GM21717 (cell line): Measurements from ENCODE around the gene DEDD2.

Experiments
- ATAC-seq: cut with Tn5 transposase; IDR thresholded peaks from one replicate; pipeline ENCODE4 v1.9.1; 2021; ENCODE audit warnings: mild to moderate bottlenecking, moderate library complexity; ENCODE audit not compliant: unreplicated experiment

The DEDD2 gene

GRCh38 chr19:42200116-42200715, 17.3 kb downstream of the DEDD2 start:
- no peak for ATAC-seq

- ATAC-seq, result peak; percentile 33
These were observed 17.9 kb downstream of the DEDD2 start for GRCh38 chr19:42199440-42200115.

GRCh38 chr19:42198676-42199439, 18.6 kb downstream of the DEDD2 start:
- peak; percentile 40 for ATAC-seq

- no peak for ATAC-seq
These were observed 20.1 kb downstream of the DEDD2 start for GRCh38 chr19:42197375-42197817.

- ATAC-seq, result no peak
These were observed 21.2 kb downstream of the DEDD2 start for GRCh38 chr19:42196011-42197001.

GRCh38 chr19:42193706-42194105, 23.8 kb downstream of the DEDD2 start:
- ATAC-seq, result no peak

- ATAC-seq, result no peak
These were observed 24.2 kb downstream of the DEDD2 start for GRCh38 chr19:42193294-42193693.

GRCh38 chr19:42191855-42192254, 25.6 kb downstream of the DEDD2 start:
- ATAC-seq, result no peak

GRCh38 chr19:42191330-42191729, 26.1 kb downstream of the DEDD2 start:
- no peak for ATAC-seq

- no peak for ATAC-seq
These were observed 28.3 kb downstream of the DEDD2 start for GRCh38 chr19:42189133-42189532.

- ATAC-seq, result no peak
These were observed 28.8 kb downstream of the DEDD2 start for GRCh38 chr19:42188665-42189064.

GRCh38 chr19:42185277-42185676, 32.2 kb downstream of the DEDD2 start:
- no peak for ATAC-seq

- ATAC-seq, result no peak
These were observed 33.0 kb downstream of the DEDD2 start for GRCh38 chr19:42184401-42184861.

GRCh38 chr19:42178791-42179674, 38.4 kb downstream of the DEDD2 start:
- no peak for ATAC-seq

- no peak for ATAC-seq
These were observed 39.8 kb downstream of the DEDD2 start for GRCh38 chr19:42177686-42178019.

- ATAC-seq, result no peak
These were observed 40.3 kb downstream of the DEDD2 start for GRCh38 chr19:42176990-42177685.

- no peak for ATAC-seq
These were observed 40.9 kb downstream of the DEDD2 start for GRCh38 chr19:42176649-42176989.

- ATAC-seq, result no peak
These were observed 41.4 kb downstream of the DEDD2 start for GRCh38 chr19:42175952-42176648.
